CD8-positive, alpha-beta memory T cell (primary cell): ENCODE results near the gene SLC22A23. TPM values are rescaled to one million over a fixed set of nuclear protein-coding genes. Genes with fewer than 3 reads are reported as not detected.
A peak's percentile ranks its signal among the peaks of the same experiment; 100 is the strongest.

Experiments
- CTCF ChIA-PET: fragments of 350-600 bp; sonication (Branson Sonifier 250); formaldehyde crosslinking; loops from one replicate; lab custom pipeline; 2021; ENCODE audit warnings: antibody characterized with exemption; lab: Charles Lee
- POLR2A ChIA-PET: fragments of 350-600 bp; sonication (Branson Sonifier 250); formaldehyde crosslinking; loops from one replicate; lab custom pipeline; 2021; ENCODE audit warnings: antibody characterized with exemption; lab: Charles Lee
- DNase-seq, 5 donors: peaks; one replicate each; pipeline versions ENCODE4 v3.0.0 to v3.0.0-alpha.2; 2020 to 2022; ENCODE audit warnings: mixed read lengths in 1 of 5
- H3K27ac ChIP-seq: one replicate; pipeline ENCODE4 v1.7.0; 2013; ENCODE audit warnings: low read depth, mild to moderate bottlenecking, low read length, moderate library complexity
- H3K27me3 ChIP-seq: 2 replicates; pipeline ENCODE4 v1.7.0; 2013; ENCODE audit warnings: low read length, mild to moderate bottlenecking; ENCODE audit not compliant: insufficient read depth, poor library complexity, severe bottlenecking
- H3K36me3 ChIP-seq: 2 replicates; pipeline ENCODE4 v1.7.0; 2013; ENCODE audit warnings: mild to moderate bottlenecking, low read length, moderate library complexity; ENCODE audit not compliant: insufficient read depth
- H3K4me1 ChIP-seq: 2 replicates; pipeline ENCODE4 v1.7.0; 2013; ENCODE audit warnings: mild to moderate bottlenecking, low read length, moderate library complexity; ENCODE audit not compliant: insufficient read depth
- H3K4me3 ChIP-seq: 2 replicates; pipeline ENCODE4 v1.7.0; 2013; ENCODE audit warnings: mild to moderate bottlenecking, low read length
- H3K9me3 ChIP-seq: 2 replicates; pipeline ENCODE4 v1.7.0; 2013; ENCODE audit warnings: mild to moderate bottlenecking, low read length
- H3K27ac Mint-ChIP-seq, 8 donors: one replicate each; pipeline ENCODE4 v1.8.0; 2020 to 2021; ENCODE audit warnings: mixed read lengths in 8 of 8, mild to moderate bottlenecking in 6 of 8, inconsistent platforms in 3 of 8, moderate library complexity in 3 of 8
- H3K27me3 Mint-ChIP-seq, 2 donors: one replicate each; pipeline ENCODE4 v1.8.0; 2020 to 2021; ENCODE audit warnings: mixed read lengths in 2 of 2, mild to moderate bottlenecking in 1 of 2, moderate library complexity in 1 of 2
- H3K36me3 Mint-ChIP-seq, 3 donors: one replicate each; pipeline ENCODE4 v1.8.0; 2020 to 2021; ENCODE audit warnings: mixed read lengths in 3 of 3, inconsistent platforms in 1 of 3, mild to moderate bottlenecking in 1 of 3
- H3K4me1 Mint-ChIP-seq, 3 donors: one replicate each; pipeline ENCODE4 v1.8.0; 2020 to 2021; ENCODE audit warnings: mixed read lengths in 3 of 3, inconsistent platforms in 1 of 3, mild to moderate bottlenecking in 1 of 3
- H3K4me3 Mint-ChIP-seq, 7 donors: one replicate each; pipeline ENCODE4 v1.8.0; 2020 to 2021; ENCODE audit warnings: mixed read lengths in 7 of 7, mild to moderate bottlenecking in 6 of 7, moderate library complexity in 4 of 7, inconsistent platforms in 2 of 7
- H3K9me3 Mint-ChIP-seq, 5 donors: one replicate each; pipeline ENCODE4 v1.8.0; 2020 to 2022; ENCODE audit warnings: mixed read lengths in 5 of 5, mild to moderate bottlenecking in 3 of 5, moderate library complexity in 2 of 5, inconsistent platforms in 1 of 5
- polyA plus RNA-seq: library from polyadenylated mRNA; unstranded; fragments of 300-500 nt; fragmentation: Illumina TruSeq; gene quantifications from one replicate; pipeline ENCODE4 v1.2.3, GENCODE V29; 2021
- total RNA-seq, 2 experiments: library from RNA; stranded (reverse); gene quantifications; one replicate each; pipeline ENCODE4 v1.2.3, GENCODE V29; 2021

SLC22A23 gene
- total and polyA plus RNA-seq, 3 experiments from 2014 or later, result 0.39 to 0.78 (median 0.47) TPM

GRCh38 chr6:3276174-3277167 lies 180.4 kb downstream of the SLC22A23 start:
- no peak overlapping the region for H3K4me3 ChIP-seq
- Mint-ChIP-seq H3K27ac (peak overlapping the region in 2 of 8 donors; percentile 19 to 81), H3K4me3 (no peak overlapping the region), H3K4me1 (peaks cover 7 to 17% (median 14%) of the 10 kb centered on the region in 3 donors), H3K36me3 (peaks cover 0 to 38% (median 4%) of the 10 kb centered on the region in 3 donors), H3K27me3 (no peaks in the 10 kb centered on the region), H3K9me3 (no peaks in the 10 kb centered on the region)
- ChIA-PET POLR2A (no interaction called here), CTCF (interaction anchor here (0.9 to 2.2 kb wide), 3 partner anchors 25 to 745 kb away, joined by 3 to 13 read pairs (median 4); a partner anchor contains a TSS)
- no peak overlapping the region for H3K27ac ChIP-seq
- H3K9me3 ChIP-seq, result no peaks in the 10 kb centered on the region
- H3K27me3 ChIP-seq, result no peaks in the 10 kb centered on the region
- H3K4me1 ChIP-seq, result peaks cover 3% of the 10 kb centered on the region
- H3K36me3 ChIP-seq, result no peaks in the 10 kb centered on the region
- DNase-seq, result no peak

- Histone ChIP-seq H3K4me1 (no peaks in the 10 kb centered on the region), H3K36me3 (peaks cover 3% of the 10 kb centered on the region), H3K27ac (no peak overlapping the region), H3K4me3 (no peak overlapping the region), H3K27me3 (no peaks in the 10 kb centered on the region), H3K9me3 (no peaks in the 10 kb centered on the region)
- no peaks in the 10 kb centered on the region for H3K9me3 Mint-ChIP-seq
- H3K36me3 Mint-ChIP-seq, result peaks cover 0 to 57% (median 10%) of the 10 kb centered on the region in 3 donors
- H3K4me3 Mint-ChIP-seq, result no peak overlapping the region
- DNase-seq, result no peak
- H3K4me1 Mint-ChIP-seq, result peaks cover 7 to 28% (median 21%) of the 10 kb centered on the region in 3 donors
- POLR2A ChIA-PET, result interaction anchor here (0.5 kb wide), 1 partner anchor 154 kb away, joined by 4 read pairs; no protein-coding TSS in a partner anchor
- CTCF ChIA-PET, result interaction anchor here (0.9 to 1.2 kb wide), 3 partner anchors 10 to 704 kb away, joined by 3 read pairs; no protein-coding TSS in a partner anchor
- no peaks in the 10 kb centered on the region for H3K27me3 Mint-ChIP-seq
- H3K27ac Mint-ChIP-seq, result peak overlapping the region in 5 of 8 donors; percentile 10 to 70 (median 58)
Measured at GRCh38 chr6:3273707-3274521, 182.9 kb downstream of the SLC22A23 start.

- ChIA-PET POLR2A (no interaction called here), CTCF (interaction anchor here (0.9 to 2.0 kb wide), 6 partner anchors 11 to 705 kb away, joined by 3 to 6 read pairs (median 4); no protein-coding TSS in a partner anchor)
- H3K27me3 Mint-ChIP-seq, result no peaks in the 10 kb centered on the region
- no peaks in the 10 kb centered on the region for H3K4me1 ChIP-seq
- peaks cover 6% of the 10 kb centered on the region for H3K36me3 ChIP-seq
- H3K4me3 Mint-ChIP-seq, result no peak overlapping the region
- H3K9me3 ChIP-seq, result no peaks in the 10 kb centered on the region
- no peaks in the 10 kb centered on the region for H3K27me3 ChIP-seq
- H3K36me3 Mint-ChIP-seq, result peaks cover 0 to 63% (median 14%) of the 10 kb centered on the region in 3 donors
- H3K4me1 Mint-ChIP-seq, result peaks cover 12 to 33% (median 28%) of the 10 kb centered on the region in 3 donors
- no peak overlapping the region for H3K4me3 ChIP-seq
- H3K27ac Mint-ChIP-seq, result no peak overlapping the region
- no peak for DNase-seq
- H3K27ac ChIP-seq, result no peak overlapping the region
- no peaks in the 10 kb centered on the region for H3K9me3 Mint-ChIP-seq
Measured at GRCh38 chr6:3272911-3273547, 183.8 kb downstream of the SLC22A23 start.

GRCh38 chr6:3271756-3272155 lies 185.1 kb downstream of the SLC22A23 start:
- no peak overlapping the region for H3K27ac ChIP-seq
- peaks cover 8% of the 10 kb centered on the region for H3K36me3 ChIP-seq
- peaks cover 16 to 40% (median 35%) of the 10 kb centered on the region in 3 donors for H3K4me1 Mint-ChIP-seq
- DNase-seq, result no peak
- H3K36me3 Mint-ChIP-seq, result peaks cover 0 to 70% (median 18%) of the 10 kb centered on the region in 3 donors
- H3K9me3 ChIP-seq, result no peaks in the 10 kb centered on the region
- peak overlapping the region in 3 of 8 donors; percentile 17 to 65 (median 31) for H3K27ac Mint-ChIP-seq
- H3K4me3 ChIP-seq, result no peak overlapping the region
- H3K4me1 ChIP-seq, result no peaks in the 10 kb centered on the region
- no peaks in the 10 kb centered on the region for H3K27me3 Mint-ChIP-seq
- CTCF ChIA-PET, result interaction anchor here (0.9 to 2.0 kb wide), 5 partner anchors 8 to 460 kb away, joined by 3 to 6 read pairs (median 4); no protein-coding TSS in a partner anchor
- no peak overlapping the region for H3K4me3 Mint-ChIP-seq
- POLR2A ChIA-PET, result no interaction called here
- no peaks in the 10 kb centered on the region for H3K27me3 ChIP-seq
- H3K9me3 Mint-ChIP-seq, result no peaks in the 10 kb centered on the region

- no peaks in the 10 kb centered on the region for H3K9me3 Mint-ChIP-seq
- peak overlapping the region in 1 of 8 donors; percentile 11 for H3K27ac Mint-ChIP-seq
- H3K36me3 ChIP-seq, result peaks cover 11% of the 10 kb centered on the region
- peaks cover 16 to 50% (median 39%) of the 10 kb centered on the region in 3 donors for H3K4me1 Mint-ChIP-seq
- H3K9me3 ChIP-seq, result no peaks in the 10 kb centered on the region
- no peak overlapping the region for H3K4me3 ChIP-seq
- H3K27me3 Mint-ChIP-seq, result no peaks in the 10 kb centered on the region
- CTCF ChIA-PET, result no interaction called here
- no peaks in the 10 kb centered on the region for H3K4me1 ChIP-seq
- peaks cover 0 to 73% (median 20%) of the 10 kb centered on the region in 3 donors for H3K36me3 Mint-ChIP-seq
- no peak overlapping the region for H3K27ac ChIP-seq
- DNase-seq, result no peak
- POLR2A ChIA-PET, result no interaction called here
- H3K27me3 ChIP-seq, result no peaks in the 10 kb centered on the region
- H3K4me3 Mint-ChIP-seq, result no peak overlapping the region
Measured at GRCh38 chr6:3270258-3270657, 186.6 kb downstream of the SLC22A23 start.

GRCh38 chr6:3269281-3269975 lies 187.4 kb downstream of the SLC22A23 start:
- H3K27me3 Mint-ChIP-seq, result no peaks in the 10 kb centered on the region

GRCh38 chr6:3268680-3269079 lies 188.2 kb downstream of the SLC22A23 start:
- peaks cover 0 to 81% (median 20%) of the 10 kb centered on the region in 3 donors for H3K36me3 Mint-ChIP-seq
- H3K27ac ChIP-seq, result no peak overlapping the region
- H3K9me3 Mint-ChIP-seq, result no peaks in the 10 kb centered on the region
- H3K27me3 ChIP-seq, result no peaks in the 10 kb centered on the region
- POLR2A ChIA-PET, result no interaction called here
- no peak overlapping the region for H3K4me3 Mint-ChIP-seq
- no peak overlapping the region for H3K4me3 ChIP-seq
- H3K4me1 Mint-ChIP-seq, result peaks cover 19 to 58% (median 46%) of the 10 kb centered on the region in 3 donors
- DNase-seq, result no peak
- no peaks in the 10 kb centered on the region for H3K4me1 ChIP-seq
- CTCF ChIA-PET, result interaction anchor here (1.4 to 1.7 kb wide), 2 partner anchors 9 to 710 kb away, joined by 4 to 6 read pairs; no protein-coding TSS in a partner anchor
- no peak overlapping the region for H3K27ac Mint-ChIP-seq
- peaks cover 21% of the 10 kb centered on the region for H3K36me3 ChIP-seq
- no peaks in the 10 kb centered on the region for H3K27me3 Mint-ChIP-seq
- no peaks in the 10 kb centered on the region for H3K9me3 ChIP-seq

More at GRCh38 chr6:3269281-3269975, 187.4 kb downstream of the SLC22A23 start:
- H3K9me3 Mint-ChIP-seq, result no peaks in the 10 kb centered on the region
- ChIA-PET POLR2A (no interaction called here), CTCF (interaction anchor here (1.4 to 1.7 kb wide), 2 partner anchors 10 to 709 kb away, joined by 4 to 6 read pairs; no protein-coding TSS in a partner anchor)
- Histone ChIP-seq H3K27me3 (no peaks in the 10 kb centered on the region), H3K27ac (no peak overlapping the region), H3K4me1 (no peaks in the 10 kb centered on the region), H3K36me3 (peaks cover 14% of the 10 kb centered on the region), H3K4me3 (no peak overlapping the region), H3K9me3 (no peaks in the 10 kb centered on the region)
- H3K27ac Mint-ChIP-seq, result peak overlapping the region in 4 of 8 donors; percentile 47 to 58 (median 54)
- no peak for DNase-seq
- no peak overlapping the region for H3K4me3 Mint-ChIP-seq
- peaks cover 20 to 57% (median 47%) of the 10 kb centered on the region in 3 donors for H3K4me1 Mint-ChIP-seq
- H3K36me3 Mint-ChIP-seq, result peaks cover 0 to 81% (median 20%) of the 10 kb centered on the region in 3 donors
